8988T (cell line): ENCODE measurements around the gene TSPAN4.

Experiments used
- DNase-seq: peaks from one replicate; pipeline ENCODE4 v3.0.0; 2011

TSPAN4 gene

DNA sequence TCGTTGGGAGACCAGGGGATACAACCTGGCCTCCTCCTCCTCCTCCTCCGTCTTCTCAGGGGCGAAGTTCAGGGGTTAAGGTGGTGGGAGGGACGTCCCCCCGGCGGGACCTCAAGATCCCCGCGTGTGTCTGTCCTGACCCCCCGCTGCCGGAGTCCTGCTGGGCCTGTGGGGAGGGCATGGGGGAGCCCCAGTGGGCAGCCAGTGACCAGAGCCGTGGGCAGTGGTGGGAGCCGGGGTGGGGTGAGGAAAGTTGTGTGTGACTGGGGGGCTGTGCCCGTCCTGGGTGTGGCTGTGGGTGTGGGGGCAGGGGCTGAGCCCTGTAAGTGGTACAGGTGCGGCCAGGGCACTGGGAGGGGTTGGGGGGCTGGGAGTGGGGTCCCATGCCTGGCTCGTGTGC is 10.1 kb downstream of the TSPAN4 start:
- peak; percentile 51 for DNase-seq

GRCh38 chr11:853682-854448 is 11.2 kb downstream of the TSPAN4 start:
- no peak for DNase-seq

DNA sequence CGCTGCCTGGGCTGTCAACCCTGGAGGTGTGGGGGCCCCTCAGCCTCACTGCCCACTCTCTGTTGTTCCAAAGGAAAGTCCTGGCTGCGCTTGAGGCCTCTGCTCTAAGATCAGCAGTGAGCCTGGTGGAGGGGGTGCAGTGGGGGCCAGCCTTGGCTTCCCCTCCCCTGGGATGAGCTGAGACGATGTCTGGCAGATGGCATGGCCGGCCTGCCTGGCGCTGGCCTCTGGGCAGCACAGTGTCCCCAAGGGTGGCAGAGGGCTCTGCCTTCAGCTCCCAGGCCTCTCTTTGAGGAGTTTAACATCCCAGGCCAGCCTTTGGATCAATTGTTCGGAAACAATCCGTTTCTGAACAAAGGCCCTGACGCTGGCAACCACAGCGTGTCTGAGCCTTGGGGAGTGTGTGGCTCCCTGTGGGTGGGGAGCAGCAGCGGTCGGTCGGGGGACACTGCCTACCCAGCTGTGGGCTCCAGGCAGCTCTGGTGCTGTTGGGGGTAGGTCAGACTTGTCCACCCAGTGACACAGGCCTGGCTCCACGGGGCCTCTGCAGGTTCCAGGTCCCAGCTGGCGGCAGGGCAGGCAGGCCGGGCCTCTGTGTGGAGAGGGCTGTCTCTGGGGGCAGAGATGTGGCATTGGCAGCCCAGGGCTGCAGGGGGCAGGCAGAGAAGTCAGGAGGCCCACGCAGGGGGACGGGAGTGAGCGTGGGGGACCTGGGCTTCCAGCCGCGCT is 12.1 kb downstream of the TSPAN4 start:
- peak; percentile 48 for DNase-seq

- DNase-seq, result peak; percentile 45
Observed at GRCh38 chr11:855330-855674, 12.7 kb downstream of the TSPAN4 start.

GRCh38 chr11:855796-856195 is 13.1 kb downstream of the TSPAN4 start:
- no peak for DNase-seq

GRCh38 chr11:856397-856796 is 13.7 kb downstream of the TSPAN4 start:
- DNase-seq, result peak; percentile 42

- peak; percentile 44 for DNase-seq
Observed at GRCh38 chr11:858053-858761, 15.6 kb downstream of the TSPAN4 start.

DNA sequence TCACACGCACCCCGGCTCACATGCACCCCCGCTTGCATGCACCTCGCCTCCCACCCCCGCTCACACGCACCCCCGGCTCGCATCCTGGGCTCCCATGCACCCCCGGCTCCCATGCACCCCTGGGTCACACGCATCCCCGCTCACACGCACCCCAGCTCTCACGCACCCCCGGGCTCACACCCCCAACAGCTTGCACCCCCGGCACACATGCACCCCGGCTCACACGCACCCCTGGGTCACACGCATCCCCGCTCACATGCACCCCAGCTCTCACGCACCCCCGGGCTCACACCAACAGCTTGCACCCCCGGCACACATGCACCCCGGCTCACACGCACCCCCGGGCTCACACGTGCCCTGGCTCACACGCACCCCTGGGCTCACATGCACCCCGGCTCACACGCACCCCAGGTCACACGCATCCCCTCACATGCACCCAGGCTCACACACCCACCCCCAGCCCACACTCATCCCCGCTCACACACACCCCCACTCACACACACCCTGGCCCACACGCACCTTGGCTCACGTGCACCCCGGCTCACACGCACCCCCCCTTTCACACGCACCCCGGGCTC is 16.2 kb downstream of the TSPAN4 start:
- no peak for DNase-seq

DNA sequence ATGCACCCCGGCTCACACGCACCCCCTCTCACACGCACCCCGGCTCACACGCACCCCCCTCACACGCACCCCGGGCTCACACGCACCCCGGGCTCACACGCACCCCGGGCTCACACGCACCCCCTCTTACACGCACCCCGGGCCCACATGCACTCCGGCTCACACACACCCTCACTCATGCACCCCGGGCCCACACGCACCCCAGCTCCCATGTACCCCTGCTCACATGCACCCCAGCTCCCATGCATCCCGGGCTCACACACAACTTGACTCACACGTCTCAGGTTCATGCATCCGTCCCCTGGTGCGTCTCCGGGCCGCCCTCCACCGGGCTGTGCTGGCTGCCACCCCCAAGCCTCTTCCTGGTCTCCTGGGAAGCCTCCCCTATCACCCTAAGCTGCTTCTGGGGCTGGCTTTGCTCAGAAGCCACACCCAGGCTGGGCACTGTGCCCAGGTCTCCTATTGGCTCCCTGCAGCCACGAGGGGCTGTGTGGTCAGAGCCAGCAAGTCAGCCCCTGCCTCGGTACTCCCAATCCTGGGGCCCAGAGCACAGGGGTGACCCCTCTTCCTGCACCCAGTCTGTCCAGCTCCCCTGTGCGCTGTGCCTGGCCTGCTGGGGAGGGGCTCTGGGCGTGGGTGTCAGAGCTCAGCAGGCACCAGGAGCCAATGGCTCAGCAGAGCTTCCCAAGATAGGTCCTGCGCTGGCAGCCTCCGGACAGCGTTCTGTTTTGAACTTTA is 16.9 kb downstream of the TSPAN4 start:
- peak; percentile 80 for DNase-seq

DNA sequence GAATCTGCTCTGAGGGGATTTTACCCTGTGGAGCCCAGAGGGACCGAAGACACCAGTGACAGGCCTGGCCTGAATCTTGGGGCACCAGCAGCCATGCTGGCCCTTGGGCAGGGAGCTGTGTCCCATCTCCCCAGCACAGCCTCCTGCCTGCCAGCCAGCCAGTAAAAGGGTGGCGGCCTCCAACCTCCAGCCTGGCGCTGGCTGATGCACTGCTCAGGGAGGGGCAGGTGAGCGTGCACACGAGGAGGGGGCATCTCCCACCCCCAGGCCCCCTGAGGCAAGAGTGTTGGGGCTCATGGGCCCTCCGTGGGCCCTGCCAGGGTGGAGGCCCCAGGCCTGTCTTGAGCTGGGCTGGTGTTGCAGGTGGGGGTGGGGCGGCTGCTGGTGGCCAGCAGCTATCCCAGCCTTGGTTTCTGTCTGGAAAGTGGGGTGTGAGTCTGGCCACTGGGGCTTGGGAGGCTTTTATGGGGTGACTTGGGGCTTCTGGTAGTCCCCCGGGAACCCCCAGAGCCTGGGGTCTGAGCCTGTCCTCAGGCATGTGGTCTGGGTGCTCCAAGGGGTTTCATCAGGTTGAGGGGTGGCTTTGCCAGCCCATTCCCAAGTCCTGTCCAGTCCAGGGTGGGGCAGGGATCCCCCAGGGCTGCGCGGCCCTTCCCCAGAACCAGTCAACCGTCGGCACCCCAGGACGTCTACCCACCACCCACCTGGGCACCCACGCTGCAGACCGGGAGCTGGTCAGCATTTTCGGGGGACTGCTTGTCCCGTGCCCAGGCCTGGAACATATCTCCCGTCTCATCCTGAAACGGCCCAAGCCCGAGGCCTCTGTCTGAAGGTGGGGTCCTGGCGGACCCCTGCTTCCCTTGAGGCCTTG is 17.8 kb downstream of the TSPAN4 start:
- no peak for DNase-seq

GRCh38 chr11:861105-861479 is 18.4 kb downstream of the TSPAN4 start:
- no peak for DNase-seq

DNA sequence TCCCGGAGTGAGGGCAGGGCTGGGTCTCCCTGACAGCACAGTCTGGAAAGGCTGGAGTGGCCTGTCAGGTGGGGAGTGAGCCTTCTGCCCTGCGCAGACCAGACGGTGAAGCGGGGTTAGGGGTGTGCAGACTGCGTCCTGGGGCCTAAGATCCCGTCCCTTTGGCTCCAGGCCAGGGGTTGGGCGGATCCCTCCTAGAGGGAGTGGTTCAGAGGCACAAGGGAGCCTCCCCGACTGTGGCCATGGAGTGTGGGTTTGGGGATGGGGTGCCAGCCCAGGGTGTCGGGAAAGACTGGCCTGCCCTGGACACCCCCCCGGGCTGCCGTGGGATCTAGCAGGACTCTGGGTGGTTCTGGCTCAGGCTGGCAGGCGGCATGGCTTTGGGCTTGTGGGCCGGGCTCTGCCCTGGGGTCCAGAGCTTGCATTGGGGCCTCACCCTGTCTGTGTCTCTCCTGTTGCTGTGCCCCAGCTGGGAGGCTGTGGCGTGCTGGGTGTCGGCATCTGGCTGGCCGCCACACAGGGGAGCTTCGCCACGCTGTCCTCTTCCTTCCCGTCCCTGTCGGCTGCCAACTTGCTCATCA is 19.5 kb downstream of the TSPAN4 start:
- peak; percentile 57 for DNase-seq

- no peak for DNase-seq
Observed at GRCh38 chr11:862696-863022, 20.0 kb downstream of the TSPAN4 start.

DNA sequence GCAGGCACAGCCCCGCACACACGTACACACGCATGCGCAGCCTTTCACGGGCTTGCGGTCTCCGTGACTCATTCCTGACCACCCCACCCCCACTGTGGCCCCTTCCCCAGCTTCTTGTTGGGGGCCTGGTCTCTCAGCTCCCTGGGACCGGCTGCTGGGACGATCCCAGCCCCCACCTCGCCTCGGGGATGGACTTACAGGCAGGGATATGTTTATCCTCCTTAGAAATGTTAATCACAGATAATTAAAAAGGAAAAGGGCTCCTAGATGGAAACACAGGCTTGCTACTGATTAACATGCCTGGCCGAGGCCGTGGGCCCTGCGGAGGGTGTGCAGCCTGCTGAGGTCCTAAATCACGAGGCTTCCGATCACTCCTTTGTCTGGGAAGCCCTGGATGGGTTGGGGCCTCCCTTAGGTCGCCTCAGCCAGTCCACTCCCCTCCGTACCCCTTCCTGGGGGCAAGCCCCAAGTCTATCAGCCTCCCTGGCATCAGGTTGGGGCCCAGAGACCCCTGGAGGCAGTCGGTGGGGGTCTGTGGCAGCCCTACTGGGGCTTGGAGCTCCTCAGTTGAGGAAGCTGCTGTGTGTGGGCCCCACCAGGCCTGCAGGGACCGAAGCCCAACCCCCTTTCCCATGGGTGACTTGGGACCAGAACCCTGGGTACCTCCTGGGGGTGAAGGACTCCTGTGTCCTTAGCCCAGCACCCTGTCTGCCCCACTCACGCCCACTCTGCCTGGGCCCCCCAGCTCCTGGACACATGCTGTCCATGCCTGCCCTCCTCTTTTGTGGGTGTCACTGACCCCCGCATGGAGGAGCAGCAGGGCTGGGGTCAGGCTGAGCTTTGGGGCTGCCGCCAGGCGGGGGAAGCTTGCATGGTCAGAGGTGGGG is 20.6 kb downstream of the TSPAN4 start:
- no peak for DNase-seq

GRCh38 chr11:863910-864827 is 21.5 kb downstream of the TSPAN4 start:
- no peak for DNase-seq

- DNase-seq, result no peak
Observed at GRCh38 chr11:864898-865297, 22.2 kb downstream of the TSPAN4 start.

DNA sequence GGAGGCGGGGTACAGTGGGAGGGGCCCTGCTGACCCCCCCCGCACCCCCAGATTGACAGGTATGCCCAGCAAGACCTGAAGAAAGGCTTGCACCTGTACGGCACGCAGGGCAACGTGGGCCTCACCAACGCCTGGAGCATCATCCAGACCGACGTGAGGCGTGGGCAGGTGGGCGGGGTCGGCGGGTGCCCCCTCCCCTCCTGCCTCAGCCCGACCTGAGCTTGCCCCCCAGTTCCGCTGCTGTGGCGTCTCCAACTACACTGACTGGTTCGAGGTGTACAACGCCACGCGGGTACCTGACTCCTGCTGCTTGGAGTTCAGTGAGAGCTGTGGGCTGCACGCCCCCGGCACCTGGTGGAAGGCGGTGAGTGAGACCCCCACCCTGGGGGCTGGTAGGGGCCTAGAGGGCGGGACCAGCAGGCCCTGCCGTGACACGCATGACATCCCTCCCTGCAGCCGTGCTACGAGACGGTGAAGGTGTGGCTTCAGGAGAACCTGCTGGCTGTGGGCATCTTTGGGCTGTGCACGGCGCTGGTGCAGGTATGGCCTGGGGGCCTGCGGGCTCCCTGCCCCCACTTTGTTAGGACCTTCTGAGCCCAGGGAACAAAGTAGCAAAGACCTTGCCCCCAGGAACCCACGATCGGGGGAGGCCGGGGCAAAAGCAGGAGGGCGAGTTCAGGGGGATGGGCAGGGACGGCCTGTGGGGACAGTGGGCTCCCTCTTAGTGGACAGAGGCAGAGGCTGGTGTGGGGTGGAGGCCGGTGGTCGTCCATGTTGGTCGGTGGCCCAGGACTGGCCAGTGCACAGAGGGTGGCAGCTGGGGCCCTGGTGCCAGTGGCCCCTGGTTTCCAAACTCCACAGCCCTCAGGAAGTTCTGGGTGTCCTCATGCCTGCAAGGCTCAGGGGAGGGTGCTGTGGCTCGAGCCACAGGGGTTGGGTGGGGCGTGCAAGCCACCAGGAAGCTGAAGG is 23.1 kb downstream of the TSPAN4 start:
- no peak for DNase-seq

GRCh38 chr11:866481-866880 is 23.8 kb downstream of the TSPAN4 start:
- DNase-seq, result no peak
